Stimulated activated CD8-positive, alpha-beta memory T cell treated with anti-CD3 and anti-CD28 coated beads, Interleukin-4, amount 100 ng/mL, for 24 hours (primary cell): ENCODE results near the gene PHF14.

Experiments
- DNase-seq: peaks from one replicate; pipeline ENCODE4 v3.0.0-alpha.2; 2020; ENCODE audit warnings: low read depth

The PHF14 gene

DNA sequence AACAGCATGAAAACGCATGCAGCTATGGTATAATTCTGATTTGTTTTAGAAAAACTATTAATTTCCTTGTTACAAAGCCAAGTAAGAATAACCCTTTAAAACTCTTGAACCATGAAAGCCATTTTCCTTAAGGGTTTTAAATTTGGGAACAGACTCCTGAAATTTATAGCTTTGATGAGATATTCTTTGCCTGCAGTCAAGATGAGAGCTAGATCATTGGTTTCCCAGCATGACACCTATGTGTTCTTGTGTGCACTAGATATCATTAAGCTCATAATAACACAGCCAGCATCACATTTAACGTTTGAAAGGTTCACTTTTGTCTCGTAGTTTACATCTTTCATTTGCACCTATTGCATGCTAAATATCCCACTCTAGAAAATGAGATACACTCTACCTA, 202.2 kb downstream of the PHF14 start:
- DNase-seq: no peak

DNA sequence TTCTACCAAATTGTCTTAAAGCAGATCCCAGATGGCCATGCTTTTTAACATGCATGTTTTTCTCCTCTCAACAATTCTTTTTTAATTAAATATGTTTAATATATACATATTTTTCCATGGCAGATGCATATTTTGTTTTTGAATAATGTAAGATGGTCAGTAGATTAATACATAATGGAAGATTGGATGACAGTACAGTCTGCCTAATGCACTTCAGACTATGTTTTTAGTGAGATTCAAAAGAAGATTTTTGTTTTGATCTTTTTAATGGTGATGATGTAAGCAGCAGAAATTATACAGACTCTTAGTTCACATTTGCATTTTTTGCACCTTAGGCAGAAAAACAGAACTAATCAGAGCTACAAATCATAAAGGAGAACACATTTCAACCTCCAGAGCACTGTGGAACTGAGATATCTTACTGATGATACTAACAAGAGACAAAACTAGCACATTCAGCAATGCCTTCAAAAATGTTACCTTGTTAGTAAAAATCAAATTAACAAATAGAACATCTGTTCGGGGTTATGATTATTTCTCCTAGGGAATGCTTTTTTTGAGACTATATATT, 203.4 kb downstream of the PHF14 start:
- no peak for DNase-seq

DNA sequence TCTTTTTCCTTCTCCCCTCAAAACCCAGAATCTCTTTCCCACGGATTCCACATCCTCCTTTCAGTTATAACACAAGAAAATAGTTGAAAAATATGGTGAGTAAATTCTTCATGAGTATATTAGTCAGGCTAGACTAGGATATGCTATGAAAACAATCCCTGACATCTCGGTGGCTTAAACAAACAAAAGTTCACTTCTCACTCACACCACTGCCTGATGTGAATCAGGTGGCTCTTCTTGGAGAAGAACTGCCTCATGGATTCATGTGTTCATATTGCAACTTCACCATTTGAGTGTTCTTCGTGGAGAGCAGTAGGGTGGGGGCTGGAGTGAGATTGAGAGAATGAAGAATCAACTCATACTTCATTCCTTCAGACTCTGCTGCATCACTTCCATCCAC, 204.1 kb downstream of the PHF14 start:
- DNase-seq: no peak

DNA sequence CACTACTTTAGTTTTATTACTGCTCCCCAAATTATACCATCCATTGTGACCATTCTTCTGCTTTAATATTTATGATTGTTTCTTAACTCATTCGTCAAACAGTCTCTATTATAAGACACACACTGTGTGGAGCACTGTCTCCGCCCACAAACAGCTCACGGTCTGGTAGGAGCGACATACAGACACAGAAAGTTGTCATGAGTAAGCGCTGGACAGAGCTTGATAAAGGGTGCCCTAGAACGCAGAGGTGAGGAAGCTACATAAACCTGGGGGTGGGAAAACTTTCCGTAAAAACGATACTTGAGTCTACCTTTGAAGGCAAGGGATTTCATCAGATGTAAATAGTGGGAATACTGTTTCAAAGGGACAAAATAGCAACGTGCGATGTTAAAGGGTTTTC, 207.9 kb downstream of the PHF14 start:
- DNase-seq: no peak

DNA sequence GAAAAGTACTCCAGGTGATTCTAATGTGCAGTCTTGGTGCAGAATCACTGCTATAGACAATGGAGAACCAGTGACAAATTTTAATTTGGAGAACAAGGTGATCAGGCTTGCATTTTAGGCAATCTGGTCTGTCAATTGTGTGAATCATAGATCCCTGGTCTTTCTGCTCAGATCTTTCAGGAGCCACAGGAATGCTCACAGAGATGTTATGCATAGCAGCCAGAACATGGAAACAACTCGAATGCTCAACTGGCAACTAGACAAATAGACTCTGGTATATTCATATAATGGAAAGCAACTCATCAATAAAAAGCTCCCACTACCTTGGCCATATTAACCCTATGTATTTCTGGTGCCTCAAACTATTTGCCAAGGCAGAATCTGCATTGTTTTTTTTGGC, 209.1 kb downstream of the PHF14 start:
- no peak for DNase-seq

DNA sequence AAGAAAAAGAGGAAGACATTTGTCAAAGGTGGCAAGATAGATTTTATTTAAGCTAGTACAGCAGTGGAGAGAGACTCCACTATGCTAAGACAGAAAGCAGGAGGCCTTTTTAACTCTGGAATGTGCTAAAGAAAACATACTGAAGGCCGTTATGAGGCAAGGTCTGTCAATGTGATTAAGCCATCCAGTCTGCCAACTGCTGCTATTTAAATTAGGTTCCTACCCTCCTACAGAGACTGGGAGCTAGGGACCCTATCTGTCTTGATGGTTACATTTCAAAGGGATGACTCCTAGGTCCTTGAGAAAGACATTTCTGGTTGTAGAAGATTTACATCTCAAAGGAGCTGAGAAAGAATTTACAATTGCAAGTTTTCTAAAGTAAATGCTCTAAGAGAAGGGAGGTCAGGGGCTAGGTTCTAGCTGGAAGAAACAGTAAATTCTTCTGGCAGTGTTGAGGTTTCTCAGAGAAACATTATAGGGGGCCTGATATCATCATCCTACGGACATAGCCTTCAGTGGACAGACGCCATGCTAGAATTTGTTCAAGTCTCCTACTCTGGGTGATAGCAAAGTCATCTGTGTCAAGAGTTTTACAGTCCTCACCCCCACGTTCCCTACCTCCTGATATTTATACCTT, 211.6 kb downstream of the PHF14 start:
- no peak for DNase-seq

DNA sequence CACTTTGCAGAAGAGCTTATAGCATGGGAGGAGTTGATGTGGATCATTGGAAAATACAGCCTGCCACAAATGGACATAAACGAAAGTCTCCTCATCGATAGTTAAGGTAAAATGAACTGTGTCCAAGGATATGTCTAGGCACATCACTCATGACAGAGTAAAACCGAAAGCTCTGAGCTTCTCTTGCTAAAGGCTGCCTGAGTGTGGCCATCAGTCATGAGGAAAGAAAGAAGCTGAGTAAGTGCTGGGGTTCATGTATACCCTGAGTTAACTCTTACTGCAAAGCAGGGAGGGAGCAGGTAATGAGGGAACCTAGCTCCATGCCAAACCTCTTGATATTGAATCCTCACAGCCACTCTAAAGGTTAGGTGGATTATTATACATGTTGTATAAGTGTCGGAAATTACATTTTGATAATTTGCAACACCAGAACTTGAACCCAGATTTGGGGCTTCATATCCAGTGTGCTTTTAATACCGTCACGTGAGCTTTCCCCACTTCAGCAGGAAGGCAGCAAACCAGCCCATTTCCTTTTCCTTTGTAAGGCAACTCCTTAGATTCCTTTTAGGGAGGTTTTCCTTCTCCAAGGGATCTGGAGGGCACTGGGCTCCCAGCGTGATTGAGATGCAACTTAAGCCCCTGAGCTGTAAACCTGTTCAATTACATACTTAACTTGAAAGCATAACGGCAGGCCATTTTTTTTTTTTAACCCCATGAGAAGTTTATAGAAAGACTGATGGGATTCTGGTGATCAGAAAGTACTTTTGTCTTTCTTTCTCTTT, 215.0 kb downstream of the PHF14 start:
- no peak for DNase-seq

DNA sequence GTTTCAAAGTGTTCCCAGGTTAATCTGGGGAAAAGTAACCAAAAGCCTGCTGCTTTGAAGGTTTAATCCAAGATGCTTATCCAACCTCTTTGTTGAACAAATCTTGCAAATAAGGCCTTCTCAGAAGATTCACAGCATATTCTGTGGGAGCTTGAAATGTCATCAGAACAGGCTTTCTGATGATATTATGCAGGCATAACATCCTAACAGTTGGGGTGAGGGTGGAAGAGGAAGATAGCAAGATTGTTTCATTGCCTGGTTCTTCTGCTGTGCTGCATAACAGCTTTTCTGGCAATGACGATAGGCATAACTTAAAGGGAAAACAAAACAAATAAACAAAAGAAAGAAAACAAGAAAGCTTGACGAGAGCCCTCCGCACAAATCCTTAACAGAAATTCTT, 217.4 kb downstream of the PHF14 start:
- no peak for DNase-seq

DNA sequence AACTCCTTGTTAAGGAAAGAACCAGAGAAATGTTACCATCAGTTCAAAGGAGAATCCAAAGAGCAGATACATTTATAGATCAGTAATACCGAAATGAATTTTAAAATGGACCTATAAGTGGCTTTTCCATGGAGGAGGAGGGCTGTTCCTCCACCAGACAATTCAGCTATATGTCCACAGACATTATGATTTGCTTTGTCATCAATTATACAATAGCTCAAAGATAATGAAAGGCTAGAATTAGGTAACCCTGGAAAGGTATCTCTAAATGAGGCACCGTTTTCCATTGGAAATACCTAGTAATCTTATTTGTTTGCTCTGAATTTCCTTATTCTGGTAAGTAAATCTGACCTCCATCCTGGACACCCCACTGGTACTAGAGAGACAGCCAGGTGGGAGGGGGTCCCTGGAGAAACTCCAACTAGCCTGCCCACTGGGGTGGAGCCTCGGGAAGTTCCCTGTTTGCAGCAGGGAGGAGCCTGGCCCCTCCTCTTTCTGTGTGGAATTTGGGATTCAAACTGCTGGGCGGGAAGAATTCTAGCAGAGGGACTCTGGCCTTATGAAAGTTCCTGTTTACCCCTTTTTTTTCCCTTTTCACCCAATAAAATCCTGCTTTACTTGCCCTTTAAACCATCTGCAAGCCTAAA, 218.0 kb downstream of the PHF14 start:
- DNase-seq: no peak

DNA sequence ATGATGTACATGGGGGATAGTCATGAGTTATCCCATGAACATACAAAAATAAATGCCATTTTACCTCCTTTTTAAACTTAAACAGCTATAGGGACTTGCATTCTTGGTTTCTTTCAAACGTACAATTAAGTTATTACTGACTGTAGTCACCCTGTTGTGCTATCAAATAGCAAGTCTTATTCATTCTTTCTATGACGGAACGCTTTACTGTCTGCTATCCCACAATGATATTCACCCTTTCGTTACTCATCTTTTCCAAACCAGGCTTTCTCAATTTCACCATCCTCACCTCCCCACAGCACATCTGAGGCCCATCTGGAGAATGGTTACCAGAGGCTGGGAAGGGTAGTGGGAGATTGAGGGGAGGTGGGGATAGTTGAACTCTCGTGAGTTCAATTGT, 218.8 kb downstream of the PHF14 start:
- no peak for DNase-seq

DNA sequence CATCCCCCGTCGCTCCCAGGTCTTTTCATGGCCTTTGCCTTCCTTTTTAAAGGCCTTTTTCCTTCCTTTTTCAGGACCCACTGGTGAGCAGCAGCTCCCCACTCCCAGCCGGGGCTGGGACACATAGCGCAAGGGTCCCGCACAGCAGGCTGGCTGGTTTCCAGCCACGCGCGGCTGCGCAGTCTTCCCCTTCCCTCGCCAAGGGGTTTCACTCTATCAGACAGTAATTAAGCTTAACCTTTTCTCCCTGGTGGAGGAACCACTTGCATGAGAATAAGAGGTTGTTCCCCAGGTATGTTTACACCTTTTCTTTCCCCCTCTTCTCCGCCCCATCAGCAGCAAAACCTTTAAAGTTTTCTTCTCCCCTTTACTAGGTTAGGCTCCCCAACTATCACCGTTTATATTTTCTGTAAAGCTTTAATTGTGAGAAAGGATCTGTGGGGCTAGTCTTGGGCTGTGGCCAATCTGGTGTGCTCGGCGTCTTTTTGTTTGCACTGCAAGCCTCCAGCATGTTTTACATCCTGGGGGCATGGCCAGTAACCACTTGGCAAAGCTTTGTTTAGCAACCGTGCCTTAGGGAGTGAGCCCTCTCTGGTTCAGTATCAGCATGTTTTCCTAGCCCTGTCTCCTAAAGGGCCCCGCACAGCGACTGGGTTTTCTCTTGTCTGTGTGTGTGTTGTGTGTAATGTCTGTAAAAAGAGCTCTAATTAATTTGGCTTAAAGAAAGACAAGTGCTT, 219.6 kb downstream of the PHF14 start:
- no peak for DNase-seq

DNA sequence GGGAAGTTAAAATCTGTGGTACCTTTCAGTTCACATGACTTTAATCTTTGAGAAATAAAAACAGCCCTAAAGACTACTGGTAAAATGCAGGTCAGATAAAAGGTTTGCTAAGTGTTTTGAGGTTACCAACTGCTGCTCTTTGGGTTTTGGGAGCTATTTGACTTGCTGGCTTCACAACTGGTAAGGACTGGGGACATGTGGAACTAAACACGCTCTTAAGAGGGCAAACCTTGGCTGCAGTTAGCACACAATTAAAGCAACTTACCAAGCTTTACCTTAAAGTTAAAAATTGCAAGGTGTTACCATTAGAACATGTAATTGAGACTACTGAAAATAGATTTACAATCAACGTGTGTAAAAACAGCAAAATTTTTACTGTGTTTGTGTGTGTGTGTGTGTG, 220.2 kb downstream of the PHF14 start:
- DNase-seq: no peak

DNA sequence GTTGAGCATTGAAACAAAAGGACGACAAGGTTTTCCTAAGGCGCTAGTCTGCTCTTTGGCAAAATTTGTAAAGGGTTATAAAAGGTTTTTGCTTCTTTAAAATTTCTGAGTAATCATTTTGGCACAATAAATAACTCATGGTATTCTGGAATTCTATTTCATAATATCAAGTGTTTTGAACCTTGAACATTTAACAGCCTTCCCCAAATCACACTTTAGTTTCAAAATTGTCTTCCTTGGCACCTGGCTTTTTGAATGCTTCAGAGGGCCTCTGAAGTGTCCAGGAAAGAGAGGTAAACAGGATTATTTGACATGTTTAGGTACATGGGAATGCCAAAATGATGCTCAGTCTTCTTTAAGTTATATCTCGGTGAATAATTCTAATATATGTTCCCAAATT, 220.8 kb downstream of the PHF14 start:
- DNase-seq: no peak

DNA sequence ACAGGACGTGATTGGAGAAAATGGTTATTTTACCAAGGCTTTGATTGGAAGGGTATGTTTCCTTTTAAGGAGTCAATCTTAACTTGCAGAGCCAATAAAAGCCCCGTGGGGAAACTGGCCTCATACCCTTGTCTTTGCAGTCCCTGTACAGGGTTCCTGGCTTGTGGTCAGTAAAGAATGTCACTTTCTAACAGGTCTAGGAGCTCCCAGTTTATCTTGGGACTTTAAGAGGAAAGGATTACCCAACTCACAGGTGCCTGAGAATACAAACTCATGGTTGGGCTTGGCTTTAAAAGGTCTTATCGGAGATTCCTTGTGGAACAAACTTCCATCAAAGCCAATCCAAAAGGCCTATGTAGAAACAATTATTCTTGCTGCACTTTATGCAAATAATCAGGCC, 221.8 kb downstream of the PHF14 start:
- no peak for DNase-seq

DNA sequence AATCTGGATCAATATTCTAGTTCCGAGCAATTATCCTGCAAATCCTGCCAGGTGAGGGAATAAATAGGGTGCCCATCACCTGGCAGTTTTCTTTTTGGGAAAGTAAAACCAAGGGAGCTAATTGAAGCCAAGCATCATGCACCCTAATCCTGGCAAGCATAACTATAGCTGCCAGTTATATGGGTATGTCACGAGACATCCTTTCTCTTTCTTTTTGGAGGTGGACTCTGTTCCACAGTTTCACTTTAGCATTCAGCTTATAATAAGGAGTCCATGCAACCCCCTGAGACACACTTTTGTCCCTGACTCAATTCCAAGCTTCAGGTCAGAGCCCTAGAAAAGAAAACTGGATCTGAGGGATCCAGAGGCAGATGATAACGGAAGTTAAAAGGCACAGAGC, 222.5 kb downstream of the PHF14 start:
- DNase-seq: no peak

DNA sequence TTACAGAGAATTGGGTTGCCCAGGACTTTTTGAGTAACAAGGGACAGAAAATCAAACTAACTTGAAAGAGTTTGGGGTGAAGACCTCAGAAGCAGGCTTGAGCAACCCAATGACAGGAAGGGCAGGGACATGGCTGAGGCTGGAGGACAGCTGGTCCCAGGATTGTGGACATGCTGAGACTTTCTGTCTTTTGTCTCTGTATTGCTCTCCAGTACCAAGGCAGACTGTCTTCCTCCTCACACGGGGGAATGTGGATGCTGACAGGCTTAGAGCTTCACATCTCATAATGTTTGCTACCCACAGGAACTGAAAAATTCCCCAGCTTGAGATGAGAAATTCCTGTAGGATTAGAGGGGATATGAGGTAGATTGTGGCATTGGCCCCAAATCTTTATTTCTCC, 229.6 kb downstream of the PHF14 start:
- DNase-seq: no peak

DNA sequence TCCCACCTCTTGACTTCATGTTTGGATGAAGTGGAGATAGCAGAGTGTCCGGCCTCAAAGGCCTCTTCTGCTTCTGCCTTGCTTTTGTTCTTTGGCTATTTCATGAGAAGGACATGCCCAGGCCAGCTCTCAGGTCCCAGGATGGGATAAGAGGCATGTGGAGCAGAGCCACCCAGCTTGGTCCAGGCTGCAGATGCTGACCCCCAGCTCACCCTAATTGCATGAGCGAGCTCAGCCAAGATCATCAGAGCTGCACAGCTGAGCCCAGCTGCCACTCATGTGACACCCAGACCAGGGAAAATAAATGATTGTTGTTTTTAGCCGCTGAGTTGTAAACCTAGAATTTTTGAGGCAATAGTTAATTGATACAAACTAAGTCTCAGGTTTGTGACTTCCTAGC, 230.0 kb downstream of the PHF14 start:
- DNase-seq: no peak

DNA sequence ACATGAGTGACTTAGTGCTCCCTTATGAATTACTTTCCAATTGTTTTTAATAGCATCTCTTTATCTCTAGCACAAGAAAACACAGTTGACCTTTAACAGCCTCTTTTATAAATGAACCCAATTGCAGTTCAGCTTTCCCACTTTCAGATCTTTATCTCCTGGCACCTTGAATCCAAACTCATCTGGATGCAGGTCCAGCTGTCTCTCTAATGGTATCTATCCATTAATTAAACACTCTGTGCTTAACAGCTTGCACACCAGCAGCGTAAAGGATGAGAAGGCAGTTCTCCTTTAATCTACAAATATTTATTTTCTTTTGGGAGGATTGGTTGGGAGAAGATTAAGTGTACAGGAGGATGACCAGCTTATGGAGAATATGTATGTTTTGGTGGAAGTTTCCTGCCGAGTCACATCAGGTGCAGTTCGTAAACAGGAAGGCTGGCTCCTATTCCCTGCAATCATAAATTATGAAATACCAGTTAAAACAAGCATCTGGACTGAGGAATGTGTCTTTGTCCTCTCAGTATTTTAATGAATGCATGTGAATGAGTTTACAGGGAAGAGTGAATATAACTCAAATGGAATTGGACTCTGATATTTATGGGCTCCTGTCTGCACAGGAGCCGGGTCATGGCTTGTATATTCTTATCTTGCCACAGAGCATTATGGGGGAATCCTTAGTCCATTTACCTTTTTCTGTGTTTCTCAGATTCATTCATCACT, 232.7 kb downstream of the PHF14 start:
- no peak for DNase-seq

DNA sequence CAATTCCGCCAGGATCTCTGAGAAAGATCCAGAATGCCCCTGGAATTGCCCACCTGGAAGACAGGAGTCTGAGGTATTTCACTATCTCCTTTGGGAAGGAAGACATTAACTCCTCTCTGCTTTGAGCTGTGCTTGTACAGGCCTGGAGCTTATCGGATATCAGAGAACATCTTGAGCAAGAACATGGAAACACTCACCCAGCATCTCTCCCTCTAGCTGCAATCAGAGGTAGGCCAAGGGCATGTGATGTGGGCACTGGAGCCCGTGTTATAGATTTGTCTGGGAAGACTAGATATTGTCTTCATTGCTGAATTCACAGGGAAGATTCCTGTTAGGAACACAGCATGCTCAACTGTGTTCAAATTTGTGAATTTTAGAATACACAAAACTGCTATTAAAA, 233.9 kb downstream of the PHF14 start:
- no peak for DNase-seq

DNA sequence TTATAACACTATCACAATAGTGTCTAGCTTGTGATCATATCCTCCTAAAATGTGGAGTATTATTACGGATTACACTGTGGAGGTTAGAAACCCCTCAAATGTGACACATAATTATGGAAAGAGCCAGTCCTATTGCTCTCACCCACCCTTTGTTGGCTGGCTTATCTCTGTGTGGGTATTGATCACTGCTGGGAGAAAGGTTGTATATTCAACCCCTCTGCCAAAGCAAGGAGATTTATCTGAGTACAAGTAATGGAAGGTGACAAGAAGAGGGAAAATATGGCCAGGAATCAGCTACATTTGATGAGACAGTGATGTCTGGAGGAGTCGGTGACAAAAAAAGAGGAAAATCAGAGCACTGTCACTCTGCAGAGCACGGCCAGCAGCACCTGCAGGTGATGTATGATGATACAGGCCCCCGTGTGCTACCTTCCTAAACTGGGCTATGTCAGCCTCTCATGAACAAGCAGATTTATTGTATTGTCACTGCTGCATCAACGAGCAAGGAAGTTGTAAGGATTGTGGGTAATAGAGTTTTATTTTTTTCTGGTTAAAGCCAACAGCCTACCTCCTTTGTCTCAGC, 235.3 kb downstream of the PHF14 start:
- no peak for DNase-seq

DNA sequence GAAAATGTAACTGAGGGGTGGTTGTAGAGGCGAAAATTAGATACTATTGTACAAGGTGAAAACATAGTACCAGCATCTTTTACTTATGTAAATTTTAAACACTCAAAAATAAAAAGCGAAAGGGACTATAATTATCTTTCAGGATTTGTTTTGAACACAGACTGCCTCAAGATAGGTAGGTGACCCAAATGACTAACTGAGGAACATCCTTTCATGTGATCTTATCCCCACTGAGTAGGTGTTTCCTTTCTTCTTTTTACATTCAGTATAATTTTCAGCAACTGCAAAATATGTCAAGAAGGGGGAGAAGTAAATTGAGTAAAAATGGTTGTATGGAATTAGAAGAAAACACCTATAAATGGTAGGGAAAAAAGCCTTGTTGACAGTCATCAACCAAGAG, 236.7 kb downstream of the PHF14 start:
- DNase-seq: no peak
